Stimulated activated CD8-positive, alpha-beta memory T cell treated with anti-CD3 and anti-CD28 coated beads, Interleukin-12 subunit alpha, Interleukin-12 subunit beta, amount 100 ng/mL, for 24 hours (primary cell): ENCODE data around the gene TSPEAR.

Source experiments
- DNase-seq: peaks from one replicate; pipeline ENCODE4 v3.0.0-alpha.2; 2020; ENCODE audit errors: extremely low read depth

The TSPEAR gene

DNA sequence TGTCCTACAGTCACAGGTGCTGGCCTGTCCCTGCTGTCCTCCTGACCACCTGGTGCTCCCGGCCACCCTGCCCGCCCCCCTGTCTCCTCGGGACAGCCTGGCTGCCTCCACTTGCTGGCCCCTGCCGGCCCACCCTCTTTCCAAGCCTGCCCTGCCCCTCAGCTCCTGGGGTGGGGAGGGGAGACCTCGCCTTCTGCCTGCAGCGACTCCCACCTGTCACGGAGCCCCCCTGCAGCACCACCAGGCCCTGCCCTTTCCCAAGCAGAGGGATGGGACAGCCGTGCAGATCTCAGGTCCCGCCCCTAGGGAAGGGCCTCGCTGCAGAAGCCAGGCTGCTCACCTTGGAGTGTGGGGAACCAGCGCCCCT, 248.6 kb downstream of the TSPEAR start:
- no peak for DNase-seq

GRCh38 chr21:44462086-44462833, 249.1 kb downstream of the TSPEAR start:
- DNase-seq, result no peak

- no peak for DNase-seq
Measured at GRCh38 chr21:44461464-44462001, 249.8 kb downstream of the TSPEAR start.

GRCh38 chr21:44461005-44461404, 250.4 kb downstream of the TSPEAR start:
- DNase-seq, result no peak

GRCh38 chr21:44460441-44460755, 251.0 kb downstream of the TSPEAR start:
- DNase-seq, result no peak

GRCh38 chr21:44459712-44460440, 251.5 kb downstream of the TSPEAR start:
- no peak for DNase-seq

- DNase-seq, result no peak
Measured at GRCh38 chr21:44458971-44459711, 252.2 kb downstream of the TSPEAR start.

DNA sequence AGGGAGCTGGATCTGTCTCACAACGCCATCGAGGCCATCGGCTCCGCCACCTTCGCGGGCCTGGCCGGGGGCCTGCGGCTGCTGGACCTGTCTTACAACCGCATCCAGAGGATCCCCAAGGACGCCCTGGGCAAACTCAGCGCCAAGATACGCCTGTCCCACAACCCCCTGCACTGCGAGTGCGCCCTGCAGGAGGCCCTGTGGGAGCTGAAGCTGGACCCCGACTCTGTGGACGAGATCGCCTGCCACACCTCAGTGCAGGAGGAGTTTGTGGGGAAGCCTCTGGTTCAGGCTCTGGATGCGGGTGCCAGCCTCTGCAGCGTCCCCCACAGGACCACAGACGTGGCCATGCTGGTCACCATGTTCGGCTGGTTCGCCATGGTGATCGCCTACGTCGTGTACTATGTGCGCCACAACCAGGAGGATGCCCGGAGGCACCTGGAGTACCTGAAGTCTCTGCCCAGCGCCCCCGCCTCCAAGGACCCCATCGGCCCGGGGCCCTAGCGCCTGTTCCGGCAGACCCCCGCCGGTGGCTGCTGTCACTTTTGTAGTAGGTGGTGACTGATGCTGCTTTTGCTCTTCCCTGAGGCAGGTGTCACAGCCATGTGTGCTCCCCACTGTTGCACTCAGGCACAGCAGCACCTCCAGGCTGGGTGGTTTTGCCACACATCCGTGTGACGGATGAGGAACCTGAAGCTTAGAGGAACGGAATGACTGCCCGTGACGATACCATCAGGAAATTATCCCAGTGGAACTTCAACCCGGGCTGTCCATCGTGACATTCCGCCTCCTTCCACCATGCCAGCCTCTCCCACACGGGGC, 254.2 kb downstream of the TSPEAR start:
- DNase-seq, result no peak

GRCh38 chr21:44456214-44456914, 255.0 kb downstream of the TSPEAR start:
- no peak for DNase-seq

- DNase-seq, result no peak
Measured at GRCh38 chr21:44455524-44456213, 255.7 kb downstream of the TSPEAR start.

DNA sequence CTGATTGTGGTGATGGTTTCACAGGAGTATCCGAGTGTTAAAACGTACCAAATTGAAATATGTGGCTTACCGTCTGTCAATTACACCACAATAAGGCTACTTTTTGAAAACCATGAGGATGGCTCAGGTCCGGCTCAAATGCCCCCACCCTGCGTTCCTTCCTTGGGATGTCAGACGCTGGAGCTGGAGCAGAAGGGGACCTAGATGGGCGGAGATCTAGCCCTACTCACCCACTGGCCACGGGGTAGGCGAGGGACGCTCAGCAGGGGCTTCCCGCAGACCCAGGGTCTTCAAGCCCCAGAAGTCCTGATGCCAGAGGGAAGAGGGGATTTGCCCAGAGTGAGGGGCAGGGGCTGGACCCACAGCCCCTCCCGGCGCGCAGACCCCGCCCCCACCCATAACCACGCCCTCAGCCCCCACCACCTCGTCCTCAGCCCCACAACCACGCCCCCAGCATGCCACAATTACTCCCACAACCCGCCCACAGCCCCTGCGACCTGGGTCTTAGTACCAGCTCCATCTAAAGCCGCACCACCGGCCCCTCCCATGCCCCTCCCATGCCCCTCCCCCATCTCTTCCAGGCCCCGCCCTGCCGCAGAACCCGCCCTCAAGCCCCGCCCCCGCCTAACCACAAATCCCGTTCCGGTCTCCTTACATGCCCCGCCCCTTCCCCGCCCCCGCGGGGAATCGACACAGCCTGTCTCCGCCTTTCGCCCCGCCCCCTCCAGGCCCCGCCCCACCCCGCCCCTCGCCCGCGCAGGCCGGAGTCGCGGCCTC, 256.4 kb downstream of the TSPEAR start, which contains the start of gene LRRC3:
LRRC3 (plus strand) TSS at position 764 of the 777 bp plus-strand sequence. CDS start 1,135 bp downstream, outside the sequence.
- peak; percentile 66 for DNase-seq

DNA sequence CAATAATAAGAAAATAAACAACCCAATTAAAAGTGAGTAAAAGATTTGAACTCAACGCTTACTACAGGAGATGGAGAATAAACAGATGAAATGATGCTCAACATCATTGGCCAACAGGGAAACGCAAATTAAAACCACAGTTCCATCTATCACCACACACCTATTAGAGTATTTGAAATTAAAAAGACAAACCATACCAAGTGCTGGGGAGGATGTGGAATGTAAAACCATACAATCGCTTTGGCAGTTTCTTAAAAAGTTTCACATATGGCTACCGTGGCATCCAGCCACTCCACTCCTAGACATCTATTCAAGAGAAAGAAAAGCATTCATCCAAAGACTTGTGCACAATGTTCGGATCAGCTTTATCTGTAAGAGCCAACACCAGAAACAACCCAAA, 257.3 kb downstream of the TSPEAR start:
- no peak for DNase-seq

GRCh38 chr21:44453120-44453519, 258.3 kb downstream of the TSPEAR start:
- no peak for DNase-seq

GRCh38 chr21:44450999-44451398, 260.4 kb downstream of the TSPEAR start:
- no peak for DNase-seq

DNA sequence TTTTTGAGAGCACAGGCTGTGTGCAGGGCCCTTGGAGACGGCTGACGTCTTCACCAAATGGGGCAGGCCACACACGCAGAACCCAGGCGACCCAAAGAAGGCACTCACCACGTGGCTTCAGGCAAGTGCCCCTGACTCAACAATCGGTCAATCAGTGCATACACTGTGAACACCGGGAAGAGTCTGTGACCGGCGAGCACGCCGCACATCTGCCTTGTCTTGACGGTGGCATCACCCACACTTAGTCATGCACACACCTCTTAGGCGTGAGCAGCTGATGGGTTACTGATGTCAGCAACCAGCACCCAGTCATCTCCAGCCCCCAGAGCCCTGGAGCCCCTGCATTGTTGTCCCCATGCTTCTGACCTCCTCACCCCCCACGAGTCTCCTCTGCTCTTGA, 261.0 kb downstream of the TSPEAR start:
- DNase-seq, result no peak

DNA sequence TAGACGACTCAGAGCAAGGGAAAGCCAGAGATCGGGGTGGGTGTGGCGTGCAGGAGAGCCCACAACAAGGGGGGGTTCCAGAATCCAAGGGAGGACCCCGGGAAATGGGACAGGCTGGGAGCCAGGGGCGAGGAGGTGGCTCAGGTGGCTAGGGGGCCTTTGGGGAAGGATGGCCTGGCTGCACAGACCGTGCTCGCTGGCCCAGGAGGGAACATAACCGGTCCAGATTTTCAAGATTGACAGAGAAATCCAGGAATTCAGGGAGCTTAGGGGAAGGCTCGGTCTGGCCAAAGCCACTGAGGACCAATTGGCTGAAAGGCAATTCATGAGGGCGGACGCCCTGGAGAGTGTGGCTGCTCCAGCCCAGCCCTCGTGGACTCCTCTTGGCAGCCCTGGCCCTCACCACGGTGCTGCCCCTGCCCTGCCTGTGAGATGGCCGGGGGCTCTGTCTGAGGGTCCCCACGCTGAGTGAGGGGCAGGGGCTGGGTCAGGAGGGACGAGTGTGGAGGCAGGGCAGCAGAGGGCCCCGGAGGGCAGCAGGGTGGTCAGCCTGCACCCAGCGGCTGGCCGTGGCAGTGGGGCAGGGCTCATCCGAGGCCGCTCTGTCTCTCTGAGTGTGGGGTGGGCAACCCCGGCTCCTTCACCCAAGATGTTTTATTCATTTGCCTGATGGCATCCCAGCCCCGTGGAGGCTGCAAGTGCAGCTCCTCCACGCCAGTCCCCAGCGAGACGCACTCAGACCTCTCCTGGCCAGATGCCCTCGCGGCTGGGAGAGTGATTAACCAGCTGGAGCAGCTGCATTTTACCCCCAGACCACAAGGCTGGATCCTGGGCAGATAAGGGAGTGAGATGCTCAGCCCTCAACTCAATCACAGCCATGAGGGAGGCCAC, 261.7 kb downstream of the TSPEAR start:
- DNase-seq, result no peak

- DNase-seq, result no peak
Measured at GRCh38 chr21:44448651-44449131, 262.7 kb downstream of the TSPEAR start.
